ENCODE measurements around the gene CCR7.

GRCh38 chr17:40582328-40582901 lies 17.1 kb upstream of the CCR7 start:
- TF ChIP-seq, protein P1, sequence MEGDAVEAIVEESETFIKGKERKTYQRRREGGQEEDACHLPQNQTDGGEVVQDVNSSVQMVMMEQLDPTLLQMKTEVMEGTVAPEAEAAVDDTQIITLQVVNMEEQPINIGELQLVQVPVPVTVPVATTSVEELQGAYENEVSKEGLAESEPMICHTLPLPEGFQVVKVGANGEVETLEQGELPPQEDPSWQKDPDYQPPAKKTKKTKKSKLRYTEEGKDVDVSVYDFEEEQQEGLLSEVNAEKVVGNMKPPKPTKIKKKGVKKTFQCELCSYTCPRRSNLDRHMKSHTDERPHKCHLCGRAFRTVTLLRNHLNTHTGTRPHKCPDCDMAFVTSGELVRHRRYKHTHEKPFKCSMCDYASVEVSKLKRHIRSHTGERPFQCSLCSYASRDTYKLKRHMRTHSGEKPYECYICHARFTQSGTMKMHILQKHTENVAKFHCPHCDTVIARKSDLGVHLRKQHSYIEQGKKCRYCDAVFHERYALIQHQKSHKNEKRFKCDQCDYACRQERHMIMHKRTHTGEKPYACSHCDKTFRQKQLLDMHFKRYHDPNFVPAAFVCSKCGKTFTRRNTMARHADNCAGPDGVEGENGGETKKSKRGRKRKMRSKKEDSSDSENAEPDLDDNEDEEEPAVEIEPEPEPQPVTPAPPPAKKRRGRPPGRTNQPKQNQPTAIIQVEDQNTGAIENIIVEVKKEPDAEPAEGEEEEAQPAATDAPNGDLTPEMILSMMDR (IDR thresholded peaks at IDR 0.05), result no peak
- no peak for TF ChIP-seq EZH2 (IDR thresholded peaks at IDR 0.05; ENCODE audit: borderline replicate concordance, insufficient read depth, low read depth, low read length, poor library complexity, severe bottlenecking)
